Activated effector memory CD4-positive, alpha-beta T cell treated with anti-CD3 and anti-CD28 coated beads, Interleukin-2, amount 50 U/mL, for 16 hours (primary cell): ENCODE measurements around the gene AGAP4.
"Not testable (repeated sequence)": the region's sequence is repeated elsewhere in the genome, so short reads cannot be mapped to it uniquely, and the experiment has no call there.

Experiments
- DNase-seq: peaks from one replicate; pipeline ENCODE4 v3.0.0-alpha.2; 2020

AGAP4 gene

DNA sequence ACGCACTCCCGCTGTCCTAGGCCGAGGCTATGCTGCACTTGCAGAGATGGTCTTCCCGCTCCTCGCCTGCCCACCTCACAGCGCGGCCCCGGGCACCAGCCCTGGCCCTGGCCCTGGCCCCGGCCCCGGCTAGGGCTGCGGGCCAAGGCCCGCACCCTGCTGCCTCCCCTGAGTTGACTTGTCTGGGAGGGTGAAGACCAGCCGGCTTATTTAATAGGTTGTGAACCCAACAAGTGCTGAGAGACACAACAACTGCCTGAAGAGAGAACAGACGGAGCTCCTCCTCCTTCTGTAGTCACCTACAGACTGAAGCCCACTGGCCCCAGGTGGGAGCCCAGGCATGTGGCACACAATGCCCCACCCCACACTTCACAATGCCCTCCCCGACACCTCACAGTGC lies at the start of gene AGAP4:
Gene AGAP4 (minus strand): TSS at position 101 of the 400 bp plus-strand sequence. CDS start 153 bp downstream, outside the sequence.
- not testable (repeated sequence) for DNase-seq

GRCh38 chr10:45890721-45891120 lies 43.4 kb upstream of the AGAP4 start:
- not testable (repeated sequence) for DNase-seq

DNA sequence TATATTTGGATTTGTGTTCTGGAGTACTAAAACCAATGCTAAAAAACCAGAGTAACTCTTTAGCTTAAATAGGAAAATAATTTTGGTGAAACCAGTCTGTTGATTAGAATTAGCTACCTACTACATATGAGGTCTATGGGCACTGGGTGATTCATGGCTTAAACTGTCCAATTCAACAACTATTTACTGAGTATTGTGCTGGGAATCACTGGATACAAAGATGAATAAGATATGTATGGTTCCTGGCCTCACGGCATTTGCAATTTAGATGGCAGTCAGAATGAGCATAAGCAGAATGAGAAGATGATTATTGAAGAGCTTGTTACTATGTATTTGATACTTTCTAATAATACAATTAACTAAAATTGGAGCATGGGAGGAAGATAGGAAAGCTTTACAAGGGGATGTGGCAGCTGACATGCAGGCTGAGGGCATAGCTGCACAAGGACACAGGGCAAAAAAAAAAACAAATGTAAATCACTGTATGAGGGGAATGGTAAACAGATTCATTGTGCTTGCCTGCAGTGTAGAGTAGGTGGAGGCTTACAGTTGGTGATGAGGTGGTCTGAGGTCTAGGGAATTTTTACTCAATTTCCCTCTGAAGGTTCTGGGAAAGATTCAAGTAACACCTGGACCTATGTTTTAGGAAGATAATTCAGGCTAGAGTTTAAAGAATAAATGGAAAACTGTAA lies 42.4 kb upstream of the AGAP4 start:
- not testable (repeated sequence) for DNase-seq

- not testable (repeated sequence) for DNase-seq
Observed at GRCh38 chr10:45882880-45883279, 35.6 kb upstream of the AGAP4 start.

DNA sequence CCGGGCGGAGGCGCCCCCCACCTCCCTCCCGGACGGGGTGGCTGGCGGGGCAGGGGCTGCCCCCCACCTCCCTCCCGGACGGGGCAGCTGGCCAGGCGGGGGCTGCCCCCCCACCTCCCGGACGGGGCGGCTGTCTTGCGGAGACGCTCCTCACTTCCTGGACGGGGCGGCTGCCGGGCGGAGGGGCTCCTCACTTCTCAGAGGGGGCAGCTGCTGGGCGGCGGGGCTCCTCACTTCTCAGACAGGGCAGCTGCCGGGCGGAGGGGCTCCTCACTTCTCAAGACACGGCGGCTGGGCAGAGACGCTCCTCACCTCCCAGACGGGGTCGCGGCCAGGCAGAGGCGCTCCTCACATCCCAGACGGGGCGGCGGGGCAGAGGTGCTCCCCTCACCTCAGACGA lies 18.1 kb upstream of the AGAP4 start:
- DNase-seq, result not testable (repeated sequence)

DNA sequence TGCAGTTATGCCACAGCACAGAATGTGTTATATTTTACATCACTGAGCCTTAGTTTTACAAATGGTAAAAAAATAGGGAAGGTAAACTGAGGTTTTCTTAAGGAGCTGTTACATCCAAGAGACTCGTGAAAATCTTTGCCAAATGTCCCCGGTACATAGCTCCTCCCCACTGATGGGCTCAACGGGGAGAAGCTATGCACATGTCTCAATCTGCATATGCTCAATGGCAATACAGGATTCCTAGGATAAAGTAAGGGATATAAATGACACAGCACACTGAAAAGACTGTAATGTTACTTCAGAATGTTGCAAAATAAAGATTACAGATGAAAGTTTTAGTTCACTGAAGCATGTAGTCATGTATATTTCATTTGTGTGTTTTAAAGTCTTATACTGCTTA lies 17.0 kb upstream of the AGAP4 start:
- DNase-seq, result not testable (repeated sequence)

DNA sequence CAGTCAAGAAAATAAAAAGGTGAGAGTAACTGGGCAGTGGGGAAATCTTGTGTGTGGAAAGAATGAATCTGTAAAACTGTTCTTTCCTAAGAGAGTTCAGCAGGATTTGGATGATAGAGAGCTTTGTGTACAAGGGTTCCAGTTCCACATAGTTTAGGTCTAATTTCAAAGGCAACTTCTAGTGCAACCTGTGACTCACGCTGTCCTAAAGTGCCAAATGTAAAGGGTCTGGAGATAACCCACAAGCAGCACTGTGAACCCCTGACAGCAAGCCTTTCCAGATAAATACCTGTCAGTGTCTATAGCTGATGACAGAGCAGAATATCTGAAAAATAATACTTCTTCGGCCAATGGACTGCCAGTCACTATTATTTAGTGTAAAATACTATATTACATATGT lies 16.3 kb upstream of the AGAP4 start:
- DNase-seq, result not testable (repeated sequence)

GRCh38 chr10:45857931-45858330 lies 10.6 kb upstream of the AGAP4 start:
- not testable (repeated sequence) for DNase-seq

DNA sequence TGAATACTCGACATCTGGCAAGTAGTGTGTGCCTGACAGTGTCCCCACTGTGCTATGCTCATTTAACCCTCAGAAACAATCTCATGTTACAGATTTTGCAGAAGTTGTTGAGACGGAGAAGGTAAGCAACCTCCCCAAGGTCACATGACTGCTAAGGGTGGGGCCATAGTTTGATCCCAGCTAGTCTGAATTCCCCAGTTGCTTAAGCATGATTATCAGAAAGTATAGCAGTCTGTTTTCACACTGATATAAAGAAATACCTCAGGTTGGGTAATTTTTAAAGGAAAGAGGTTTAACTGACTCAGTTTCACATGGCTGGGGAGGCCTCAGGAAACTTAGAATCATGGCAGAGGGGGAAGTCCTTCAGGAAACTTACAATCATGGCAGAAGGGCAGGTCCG lies 1.2 kb upstream of the AGAP4 start:
- DNase-seq, result not testable (repeated sequence)

GRCh38 chr10:45822918-45823317 lies 24.4 kb downstream of the AGAP4 start:
- not testable (repeated sequence) for DNase-seq

DNA sequence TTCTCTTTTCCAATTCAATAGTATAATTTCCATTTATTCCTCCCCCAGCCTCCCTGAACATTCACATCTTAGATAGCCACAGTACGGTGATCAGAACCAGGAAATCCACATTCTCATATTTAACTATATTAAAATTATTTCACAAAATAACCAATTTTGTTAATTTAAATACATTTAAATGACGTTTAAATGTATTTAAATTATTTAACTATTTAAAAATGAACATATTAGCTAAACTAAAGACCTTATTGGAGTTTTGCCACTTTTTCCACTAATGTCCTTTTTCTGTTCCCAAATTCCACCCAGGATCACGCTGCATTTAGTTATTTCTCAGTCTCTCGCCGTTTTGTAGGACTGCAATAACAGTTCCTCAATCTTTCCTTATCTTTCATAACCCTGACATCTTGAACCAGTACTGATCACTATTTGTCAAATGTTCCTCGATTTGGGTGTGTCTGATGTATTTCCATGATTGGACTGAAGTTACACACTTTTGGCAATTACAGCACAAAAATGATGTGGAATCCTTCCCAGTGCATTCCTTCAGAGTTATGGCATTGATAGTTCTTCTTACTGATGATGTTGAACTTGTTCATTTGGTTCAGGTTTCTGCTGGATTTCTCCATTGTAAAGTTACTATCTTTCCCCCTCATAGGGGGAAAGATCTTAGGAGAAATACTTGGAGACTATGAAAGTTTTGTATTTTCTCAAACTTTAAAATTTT lies 27.0 kb downstream of the AGAP4 start:
- not testable (repeated sequence) for DNase-seq

- DNase-seq, result no peak
Observed at GRCh38 chr10:45819552-45819951, 27.7 kb downstream of the AGAP4 start.

DNA sequence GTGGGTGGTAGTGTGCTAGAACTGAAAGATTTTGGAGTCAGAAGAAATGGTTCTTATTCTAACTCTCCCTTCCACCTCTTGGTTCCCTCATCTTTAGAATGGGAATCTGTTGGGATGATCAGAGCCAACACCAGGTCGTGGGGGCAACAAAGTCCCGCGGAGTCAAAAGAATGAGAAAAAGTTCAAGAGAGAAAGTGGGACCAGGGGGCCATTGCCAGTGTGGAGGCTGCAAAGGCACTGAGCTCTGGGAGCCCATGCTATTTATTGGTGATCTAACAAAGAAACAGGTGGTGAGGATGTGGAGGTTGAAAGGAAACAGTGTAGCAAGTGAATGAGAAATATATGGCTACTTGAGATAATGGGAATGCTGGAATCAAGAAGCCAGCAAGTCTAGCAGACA lies 29.4 kb downstream of the AGAP4 start:
- no peak for DNase-seq

DNA sequence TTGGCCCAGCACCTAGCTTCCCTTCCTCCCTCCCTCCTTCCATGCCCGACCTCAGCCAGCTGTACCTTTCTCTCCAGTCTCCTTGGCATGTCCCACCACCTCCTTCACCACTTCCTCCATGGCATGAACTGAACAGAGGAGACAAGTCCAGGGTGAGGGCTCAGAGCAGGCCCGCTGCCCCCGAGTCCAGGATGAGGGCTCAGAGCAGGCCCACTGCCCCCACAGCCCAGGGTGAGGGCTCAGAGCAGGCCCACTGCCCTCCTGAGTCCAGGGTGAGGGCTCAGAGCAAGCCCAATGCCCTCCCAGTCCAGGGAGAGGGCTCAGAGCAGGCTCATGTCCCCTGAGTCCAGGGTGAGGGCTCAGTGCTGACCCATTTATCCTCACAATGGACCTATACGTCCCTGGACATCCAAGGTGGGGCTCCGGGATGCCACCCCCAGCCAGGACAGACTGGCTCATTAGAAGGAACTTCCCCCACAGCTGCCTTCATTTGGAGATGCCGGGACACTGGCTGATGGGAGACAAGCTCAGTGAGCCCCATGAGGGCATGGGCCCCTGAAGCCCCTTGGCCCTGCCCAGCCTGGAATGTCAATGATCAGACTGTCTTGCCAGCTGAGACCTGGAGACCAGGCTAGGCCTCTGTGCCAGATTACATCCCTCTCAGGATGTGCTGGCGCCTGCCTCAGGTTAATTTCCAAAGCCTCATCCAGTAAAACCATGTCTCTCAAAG lies 30.0 kb downstream of the AGAP4 start:
- DNase-seq, result no peak

DNA sequence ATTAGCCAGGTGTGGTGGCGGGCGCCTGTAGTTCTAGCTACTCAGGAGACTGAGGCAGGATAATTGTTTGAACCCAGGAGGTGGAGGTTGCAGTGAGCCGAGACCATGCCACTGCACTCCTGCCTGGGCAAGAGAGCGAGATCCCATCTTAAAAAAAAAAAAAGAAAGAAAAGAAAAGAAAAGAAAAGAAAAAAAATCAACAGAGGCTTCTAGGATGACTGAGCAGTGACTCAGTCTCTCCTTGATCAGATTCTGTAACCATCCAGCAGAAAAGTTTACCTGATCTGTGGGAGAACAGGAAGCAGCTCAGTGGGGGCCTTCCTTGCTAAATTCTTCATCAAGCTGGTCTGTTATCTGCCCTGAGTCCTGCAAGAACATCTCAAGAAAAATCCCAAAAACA lies 33.2 kb downstream of the AGAP4 start:
- DNase-seq, result not testable (repeated sequence)

- DNase-seq, result not testable (repeated sequence)
Observed at GRCh38 chr10:45812959-45813358, 34.3 kb downstream of the AGAP4 start.

DNA sequence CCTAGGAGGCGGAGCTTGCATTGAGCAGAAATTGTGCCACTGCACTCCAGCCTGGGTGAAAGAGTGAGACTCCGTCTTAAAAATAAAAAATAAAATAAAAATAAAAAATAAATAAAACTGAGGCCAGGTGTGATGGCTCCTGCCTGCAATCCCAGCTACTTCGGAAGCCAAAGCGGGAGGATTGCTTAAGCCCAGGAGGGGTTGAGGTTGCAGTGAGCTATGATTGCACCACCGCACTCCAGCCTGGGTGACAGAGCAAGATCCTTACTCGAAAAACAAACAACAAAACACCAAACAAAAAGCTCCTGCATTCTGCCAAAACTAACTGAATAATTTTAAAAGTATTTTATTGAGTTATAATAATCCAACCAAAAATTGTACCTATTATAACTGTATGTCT lies 36.2 kb downstream of the AGAP4 start:
- no peak for DNase-seq

- DNase-seq, result no peak
Observed at GRCh38 chr10:45809837-45810236, 37.5 kb downstream of the AGAP4 start.

GRCh38 chr10:45804996-45805395 lies 42.3 kb downstream of the AGAP4 start:
- DNase-seq, result not testable (repeated sequence)

DNA sequence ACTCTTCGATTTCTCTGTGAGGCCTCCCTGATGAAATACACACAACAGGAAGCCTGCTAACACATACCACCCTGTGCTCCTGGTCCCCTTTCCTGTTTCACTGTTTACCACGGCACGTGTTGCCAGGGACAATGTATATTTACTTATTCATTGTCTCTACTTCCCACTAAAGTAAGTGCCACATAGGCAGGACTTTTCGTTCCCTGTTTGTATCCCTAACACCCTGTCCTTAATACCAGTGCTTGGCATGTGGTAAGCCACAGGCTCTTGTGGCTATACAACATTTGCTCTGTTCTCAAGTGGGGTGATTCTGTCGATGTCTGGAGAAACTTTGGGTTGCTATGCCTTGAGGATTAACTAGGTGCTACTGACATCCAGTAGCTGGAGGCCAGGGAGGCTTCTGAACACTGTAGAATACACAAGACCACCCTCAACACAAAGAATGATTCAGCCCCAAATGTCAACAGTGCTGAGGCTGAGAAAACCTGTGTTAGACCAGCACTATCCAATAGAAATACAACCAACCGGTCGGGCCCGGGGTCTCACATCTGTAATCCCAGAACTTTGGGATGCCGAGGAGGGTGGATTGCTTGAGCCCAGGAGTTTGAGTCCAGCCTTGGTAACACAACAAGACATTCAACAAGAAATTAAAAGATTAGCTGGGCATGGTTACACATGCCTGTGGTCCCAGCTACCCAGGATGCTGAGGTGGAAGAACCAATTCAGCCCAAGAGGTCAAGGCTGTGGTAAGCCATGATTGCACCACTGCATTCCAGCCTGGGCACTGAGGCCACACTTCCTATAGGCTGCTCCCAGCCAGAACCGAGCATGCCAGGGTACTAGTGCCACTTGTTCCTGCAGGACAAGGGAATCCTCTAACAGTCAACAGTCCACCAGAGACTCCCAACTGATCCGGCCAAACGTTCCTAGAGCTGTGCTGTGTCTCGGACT lies 44.0 kb downstream of the AGAP4 start:
- DNase-seq, result not testable (repeated sequence)

- DNase-seq, result not testable (repeated sequence)
Observed at GRCh38 chr10:45794761-45795160, 52.5 kb downstream of the AGAP4 start.

- not testable (repeated sequence) for DNase-seq
Observed at GRCh38 chr10:45790694-45791426, 56.4 kb downstream of the AGAP4 start.
